BLaER1 treated with 17β-estradiol and CSF1 and Interleukin-3, amounts not matched to agents 10 nM and 100 nM (cell line): ENCODE data around the gene HDAC7.

Experiments
- H3K27ac ChIP-seq, 11 experiments: shearing (Covaris generic); formaldehyde crosslinking; 2 replicates each; pipeline ENCODE4 v1.8.1; 2022
- H3K27me3 ChIP-seq, 11 experiments: shearing (Covaris generic); formaldehyde crosslinking; 2 replicates each; pipeline ENCODE4 v1.8.1; 2022
- H3K36me3 ChIP-seq, 11 experiments: shearing (Covaris generic); formaldehyde crosslinking; 2 replicates each; pipeline ENCODE4 v1.8.1; 2022
- H3K4me1 ChIP-seq, 10 experiments: shearing (Covaris generic); formaldehyde crosslinking; 2 replicates each; pipeline ENCODE4 v1.8.1; 2022
- H3K4me2 ChIP-seq, 11 experiments: shearing (Covaris generic); formaldehyde crosslinking; 2 replicates each; pipeline ENCODE4 v1.8.1; 2022
- H3K4me3 ChIP-seq, 10 experiments: shearing (Covaris generic); formaldehyde crosslinking; 2 replicates each; pipeline ENCODE4 v1.8.1; 2022
- H3K9ac ChIP-seq, 11 experiments: shearing (Covaris generic); formaldehyde crosslinking; 2 replicates each; pipeline ENCODE4 v1.8.1; 2022
- H3K9me3 ChIP-seq, 11 experiments: shearing (Covaris generic); formaldehyde crosslinking; replicated peaks in 1 of 11; 2 replicates each; pipeline ENCODE4 v1.8.1; 2022
- H4K20me1 ChIP-seq, 11 experiments: shearing (Covaris generic); formaldehyde crosslinking; 2 replicates each; pipeline ENCODE4 v1.8.1; 2022
- Cebpa-rat ChIP-seq, 11 experiments: shearing (Covaris generic); IDR thresholded peaks; 2 replicates each; pipeline ENCODE4 v1.8.1; 2022

HDAC7 gene

DNA sequence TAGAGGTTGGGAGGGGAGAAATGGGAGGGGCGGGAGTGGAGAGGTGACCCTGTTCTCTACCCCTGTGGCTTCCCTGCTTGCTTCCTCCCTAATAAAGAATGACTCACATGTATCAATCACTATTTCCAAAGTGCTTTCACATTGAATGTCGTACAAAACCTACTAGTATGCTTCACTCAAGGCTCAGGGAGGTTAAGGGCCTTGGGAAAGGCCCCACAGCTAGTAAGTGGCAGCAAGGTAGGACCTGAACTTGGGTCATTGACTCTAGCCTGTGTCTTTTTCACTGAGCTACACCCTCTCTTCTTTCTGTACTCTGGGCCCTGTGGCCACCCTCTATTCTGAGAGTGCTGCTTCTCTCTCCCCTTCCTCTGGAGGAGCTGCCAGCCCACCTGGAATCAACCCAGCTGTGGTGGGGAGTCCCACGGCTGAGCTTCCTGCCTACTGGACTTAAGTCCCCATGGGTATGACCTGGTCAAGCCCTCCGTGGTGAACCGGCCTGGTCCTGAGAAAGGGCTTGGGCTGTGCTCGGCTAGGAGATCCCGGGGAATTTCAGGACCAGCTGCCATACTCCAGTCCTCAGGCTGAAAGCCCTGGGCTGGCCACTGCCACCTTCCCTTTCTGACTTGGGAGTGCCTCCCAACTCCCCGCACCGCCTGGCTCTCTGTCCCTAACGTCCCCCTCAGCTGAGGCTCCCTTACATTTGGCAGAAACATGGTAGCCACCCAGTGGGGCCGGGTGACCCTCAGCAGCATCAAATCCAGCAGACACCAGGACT, 33.6 kb downstream of the HDAC7 start:
- peaks cover 92 to 100% (median 97%) of the 10 kb centered on the region in 11 experiments for H3K36me3 ChIP-seq
- peaks cover 0 to 30% (median 23%) of the 10 kb centered on the region in 10 experiments; a peak in 15 of 20 replicates for H3K4me1 ChIP-seq
- TF ChIP-seq Cebpa-rat (IDR thresholded peaks at IDR 0.05), result no peak
- H3K4me3 ChIP-seq, result no peak overlapping the region
- H3K27ac ChIP-seq, result peak overlapping the region in 2 of 11 experiments; percentile 10 to 23; a peak in 3 of 22 replicates
- no peaks in the 10 kb centered on the region for H3K27me3 ChIP-seq
- peaks cover 0 to 100% (median 66%) of the 10 kb centered on the region in 11 experiments; a peak in 17 of 22 replicates for H4K20me1 ChIP-seq
- no peak overlapping the region for H3K4me2 ChIP-seq
- peak overlapping the region in 2 of 11 experiments; percentile 6 to 42; a peak in 2 of 22 replicates for H3K9ac ChIP-seq
- no peaks in the 10 kb centered on the region for H3K9me3 ChIP-seq

DNA sequence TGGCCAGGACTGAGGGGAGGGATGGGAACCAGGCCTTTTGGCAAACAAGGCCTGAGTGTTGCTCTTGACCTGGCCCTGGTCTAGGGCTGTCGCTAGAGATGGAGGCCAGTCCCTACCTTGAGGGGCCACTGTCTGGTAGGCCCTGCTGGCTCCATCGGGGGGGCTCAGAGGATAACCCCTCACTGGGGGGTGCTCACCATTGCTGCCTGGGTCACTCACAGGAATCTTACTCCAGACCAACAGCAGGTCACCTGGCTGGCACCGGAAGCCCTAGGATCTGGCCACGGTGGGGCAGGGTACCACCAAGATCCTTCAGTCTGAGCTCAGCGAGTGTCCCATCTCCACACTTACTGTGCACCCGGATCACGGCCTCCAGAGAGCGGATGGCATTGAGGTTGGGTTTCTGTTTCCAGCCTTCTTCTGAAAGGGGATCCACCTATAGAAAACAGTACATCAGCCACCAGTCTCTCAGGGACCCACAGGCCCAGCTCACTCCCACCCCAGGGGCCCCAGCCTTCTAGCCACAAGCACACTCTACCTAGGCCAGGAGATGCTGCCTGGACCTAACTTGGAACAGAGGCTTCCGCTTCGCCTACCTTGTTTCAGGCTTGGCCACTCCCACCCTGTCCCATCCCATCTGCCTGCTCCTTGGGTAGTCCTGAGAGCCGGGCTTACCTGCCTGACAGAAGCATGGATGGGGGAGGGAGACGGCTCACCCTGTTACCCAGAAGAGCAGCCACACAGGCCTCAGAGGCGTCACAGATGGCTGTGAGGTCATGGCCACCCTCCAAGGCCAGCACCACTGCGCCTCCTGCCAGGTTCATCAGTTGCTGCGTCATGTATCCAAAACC, 34.4 kb downstream of the HDAC7 start:
- H3K9me3 ChIP-seq, result no peaks in the 10 kb centered on the region
- H3K27ac ChIP-seq, result no peak overlapping the region
- H3K9ac ChIP-seq, result peak overlapping the region in 4 of 11 experiments; percentile 9 to 42 (median 10); a peak in 3 of 22 replicates
- H3K4me1 ChIP-seq, result peaks cover 0 to 30% (median 23%) of the 10 kb centered on the region in 10 experiments; a peak in 15 of 20 replicates
- TF ChIP-seq Cebpa-rat (IDR thresholded peaks at IDR 0.05), result no peak
- peaks cover 84 to 96% (median 89%) of the 10 kb centered on the region in 11 experiments for H3K36me3 ChIP-seq
- H3K4me2 ChIP-seq, result no peak overlapping the region
- no peak overlapping the region for H3K4me3 ChIP-seq
- peaks cover 0 to 100% (median 66%) of the 10 kb centered on the region in 11 experiments; a peak in 17 of 22 replicates for H4K20me1 ChIP-seq
- H3K27me3 ChIP-seq, result no peaks in the 10 kb centered on the region

DNA sequence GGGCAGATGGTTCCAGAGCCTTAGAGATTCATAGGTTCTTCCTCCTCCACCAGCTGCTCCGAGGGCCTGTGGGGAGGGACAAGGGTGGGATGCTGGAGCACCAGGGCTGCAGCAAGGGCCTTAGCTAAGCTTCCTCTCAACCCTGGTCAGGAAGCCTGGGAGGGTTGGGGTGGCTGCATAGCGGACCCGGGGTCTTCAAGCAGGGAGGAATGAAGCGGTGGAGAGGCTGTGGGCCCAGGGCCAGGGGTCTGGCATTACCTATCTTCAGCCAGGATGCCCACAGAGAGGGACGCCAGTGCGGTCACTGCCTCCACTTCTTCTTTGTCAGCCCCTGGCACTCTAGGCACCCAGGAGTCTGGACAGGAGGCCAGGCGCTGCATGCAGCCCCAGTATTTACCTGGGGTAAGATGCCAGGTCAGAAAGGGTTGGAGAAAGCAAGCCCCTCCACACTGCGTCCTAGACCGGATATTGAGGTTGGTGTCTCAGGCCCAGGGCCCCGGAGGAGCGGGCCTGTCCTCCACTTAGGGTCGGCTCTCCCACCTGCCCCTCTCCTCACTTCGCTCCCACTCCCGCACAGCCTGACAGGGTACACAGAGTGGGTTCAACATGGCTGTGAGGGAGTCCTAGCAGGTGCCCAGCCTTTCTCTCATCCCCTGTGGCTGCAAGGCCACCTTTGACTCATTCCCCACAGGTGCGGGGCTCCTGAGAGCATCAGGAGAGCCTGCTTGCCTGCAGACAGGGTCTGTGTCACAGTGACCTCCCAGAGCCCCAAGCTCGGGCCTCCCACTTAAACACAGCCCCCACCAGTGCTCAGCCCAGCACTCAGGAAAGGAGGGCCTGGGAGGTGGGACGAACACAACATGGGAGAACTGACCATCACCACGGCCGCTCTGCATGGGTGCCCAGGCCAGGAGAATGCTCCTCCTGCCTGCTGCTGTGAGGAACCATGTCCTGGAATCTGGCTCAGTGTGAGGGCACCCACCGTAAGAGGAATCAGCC, 35.6 kb downstream of the HDAC7 start:
- peaks cover 72 to 85% (median 77%) of the 10 kb centered on the region in 11 experiments for H3K36me3 ChIP-seq
- H3K9me3 ChIP-seq, result no peaks in the 10 kb centered on the region
- no peak for TF ChIP-seq Cebpa-rat (IDR thresholded peaks at IDR 0.05)
- peaks cover 3 to 99% (median 67%) of the 10 kb centered on the region in 11 experiments; a peak in 18 of 22 replicates for H4K20me1 ChIP-seq
- H3K27me3 ChIP-seq, result no peaks in the 10 kb centered on the region
- no peak overlapping the region; a peak in 1 of 22 replicates for H3K4me2 ChIP-seq
- peak overlapping the region in 3 of 11 experiments; percentile 20 to 44 (median 38); a peak in 3 of 22 replicates for H3K9ac ChIP-seq
- H3K4me3 ChIP-seq, result no peak overlapping the region
- H3K4me1 ChIP-seq, result peaks cover 1 to 32% (median 24%) of the 10 kb centered on the region in 10 experiments
- peak overlapping the region in 1 of 11 experiments; percentile 15; a peak in 1 of 22 replicates for H3K27ac ChIP-seq

DNA sequence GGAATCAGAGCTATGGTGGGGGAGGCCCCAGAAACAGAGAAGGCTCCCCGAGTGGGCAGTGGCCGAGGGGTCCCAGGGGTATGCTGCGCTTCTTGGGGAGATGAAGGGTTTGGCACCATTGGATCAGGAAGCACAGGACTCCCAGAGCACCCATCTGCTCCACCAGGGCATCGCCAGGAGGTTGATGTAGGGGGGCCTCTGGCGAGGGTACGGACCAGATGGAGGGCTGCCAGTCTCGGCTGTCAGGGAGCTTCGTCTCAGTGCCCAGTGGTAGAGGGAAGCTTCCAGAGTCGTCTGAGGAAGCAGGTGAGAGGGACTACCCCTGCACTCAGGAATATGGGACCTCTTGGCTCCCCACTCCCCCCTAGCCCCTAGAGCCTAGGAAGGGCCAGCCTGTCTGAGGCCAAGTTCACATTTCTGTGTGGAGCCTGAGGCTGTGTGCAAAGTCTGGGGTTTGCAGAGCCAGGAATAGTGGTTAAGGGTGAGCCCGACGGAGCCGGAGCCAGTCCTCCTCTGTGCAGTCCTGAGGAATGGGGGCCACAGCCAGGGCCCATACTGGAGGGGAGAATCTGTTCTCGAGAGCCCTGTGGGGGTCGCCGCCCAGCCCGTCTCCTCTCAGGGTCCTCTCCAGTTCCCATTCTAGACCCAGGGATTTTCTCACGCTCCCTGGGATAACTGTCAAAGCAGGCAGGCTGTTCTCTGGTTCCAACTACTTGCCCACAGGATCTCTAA, 36.5 kb downstream of the HDAC7 start:
- Histone ChIP-seq H3K4me3 (no peak overlapping the region), H3K27ac (peak overlapping the region in 5 of 11 experiments; percentile 3 to 35 (median 15); a peak in 3 of 22 replicates), H3K4me2 (peak overlapping the region in 5 of 11 experiments; percentile 10 to 23 (median 18); a peak in 6 of 22 replicates), H4K20me1 (peaks cover 9 to 95% (median 62%) of the 10 kb centered on the region in 11 experiments; a peak in 18 of 22 replicates), H3K4me1 (peaks cover 10 to 41% (median 33%) of the 10 kb centered on the region in 10 experiments), H3K27me3 (no peaks in the 10 kb centered on the region), H3K9ac (peak overlapping the region in 5 of 11 experiments; percentile 19 to 38 (median 23); a peak in 8 of 22 replicates), H3K36me3 (peaks cover 63 to 75% (median 68%) of the 10 kb centered on the region in 11 experiments), H3K9me3 (no peaks in the 10 kb centered on the region)
- no peak for TF ChIP-seq Cebpa-rat (IDR thresholded peaks at IDR 0.05)

DNA sequence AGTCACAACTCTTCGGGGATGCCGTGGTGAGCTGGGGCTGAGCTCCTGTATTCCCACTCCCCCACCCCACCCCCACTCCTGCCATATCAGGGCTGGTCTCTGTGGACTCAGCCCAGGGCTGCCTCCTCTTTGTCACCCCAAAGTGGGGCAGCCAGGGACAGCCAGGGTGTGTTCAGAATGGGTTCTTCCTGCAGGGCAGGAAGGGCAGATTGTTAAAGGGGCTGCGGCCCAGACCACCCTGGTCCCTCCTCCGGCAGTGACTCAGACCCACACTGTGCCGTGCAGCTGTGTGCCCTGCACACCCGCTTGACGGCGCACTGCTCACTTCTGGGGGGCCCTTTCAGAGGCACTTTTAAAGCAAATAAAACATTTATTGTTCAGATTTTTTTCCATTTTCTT, 37.3 kb downstream of the HDAC7 start:
- Histone ChIP-seq H3K27me3 (no peaks in the 10 kb centered on the region), H3K4me2 (peak overlapping the region in 3 of 11 experiments; percentile 10 to 23 (median 18); a peak in 4 of 22 replicates), H3K9ac (peak overlapping the region in 3 of 11 experiments; percentile 20 to 44 (median 41); a peak in 4 of 22 replicates), H3K36me3 (peaks cover 55 to 67% (median 60%) of the 10 kb centered on the region in 11 experiments), H3K4me1 (peaks cover 19 to 49% (median 41%) of the 10 kb centered on the region in 10 experiments), H4K20me1 (peaks cover 9 to 87% (median 54%) of the 10 kb centered on the region in 11 experiments; a peak in 18 of 22 replicates), H3K4me3 (no peak overlapping the region), H3K27ac (peak overlapping the region in 4 of 11 experiments; percentile 3 to 35 (median 12); a peak in 2 of 22 replicates), H3K9me3 (no peaks in the 10 kb centered on the region)
- TF ChIP-seq Cebpa-rat (IDR thresholded peaks at IDR 0.05), result no peak

DNA sequence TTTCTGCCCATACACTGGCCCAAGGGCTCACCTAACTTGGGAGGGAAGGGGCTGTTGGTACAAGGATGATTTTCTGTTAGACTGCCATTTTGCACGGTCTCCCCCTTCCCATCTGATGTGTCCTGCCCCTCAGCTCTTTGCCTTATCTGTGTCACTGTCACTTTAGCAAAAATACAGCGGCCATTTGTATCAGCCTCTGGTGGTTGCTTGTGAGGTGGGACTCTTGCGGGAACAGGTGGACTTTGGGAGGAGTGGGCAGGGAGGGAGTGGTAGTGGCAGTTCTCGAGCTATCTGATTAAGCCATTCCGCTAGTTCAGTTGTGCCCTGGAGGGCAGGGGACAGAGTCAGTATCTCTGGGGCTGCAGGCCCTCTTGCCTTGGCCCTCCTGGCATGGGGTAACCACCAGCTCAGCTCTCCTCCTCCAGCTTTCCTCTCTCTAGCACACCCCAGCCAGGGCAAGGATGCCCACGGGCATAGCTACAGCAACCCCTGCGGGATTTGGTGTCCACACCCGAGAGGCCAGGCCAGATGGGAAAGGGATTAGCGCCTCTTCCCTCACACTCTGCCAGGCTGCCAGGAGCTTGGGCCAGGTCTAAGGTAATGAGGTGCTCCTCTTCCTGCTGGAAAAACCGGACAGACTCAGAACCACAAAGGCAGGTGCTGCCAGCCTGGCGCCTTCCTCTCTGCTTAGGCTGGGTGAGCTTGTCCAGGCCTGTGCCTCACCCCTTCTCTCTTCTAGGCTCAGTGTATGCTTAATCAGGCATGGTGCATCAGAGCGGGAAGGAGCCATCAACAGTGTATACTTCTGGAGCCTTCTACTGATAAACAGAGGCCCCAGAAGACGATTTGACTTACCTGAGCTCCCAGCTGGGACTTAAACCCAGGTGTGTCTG, 38.0 kb downstream of the HDAC7 start:
- H3K27me3 ChIP-seq, result no peaks in the 10 kb centered on the region
- peak overlapping the region in 2 of 11 experiments; percentile 10 to 23; a peak in 2 of 22 replicates for H3K4me2 ChIP-seq
- peak overlapping the region in 2 of 11 experiments; percentile 41 to 44; a peak in 2 of 22 replicates for H3K9ac ChIP-seq
- H3K36me3 ChIP-seq, result peaks cover 48 to 61% (median 54%) of the 10 kb centered on the region in 11 experiments
- no peaks in the 10 kb centered on the region for H3K9me3 ChIP-seq
- peaks cover 25 to 55% (median 47%) of the 10 kb centered on the region in 10 experiments for H3K4me1 ChIP-seq
- no peak overlapping the region for H3K4me3 ChIP-seq
- H3K27ac ChIP-seq, result peak overlapping the region in 5 of 11 experiments; percentile 6 to 35 (median 22); a peak in 6 of 22 replicates
- no peak for TF ChIP-seq Cebpa-rat (IDR thresholded peaks at IDR 0.05)
- H4K20me1 ChIP-seq, result peaks cover 9 to 81% (median 50%) of the 10 kb centered on the region in 11 experiments; a peak in 18 of 22 replicates
